HAP-1 (cell line): ENCODE measurements around the gene MCF2L2.

ENCODE experiments used
- DNase-seq, 2 experiments: peaks; one replicate each; pipeline ENCODE4 v3.0.0-alpha.2; 2016 to 2020; ENCODE audit warnings: low spot score in 2 of 2
- H3K27me3 ChIP-seq: fragments of 250-450 bp; sonication (Bioruptor Pico); 2 replicates; pipeline ENCODE4 v1.5.1; 2020; ENCODE audit warnings: low read depth, mild to moderate bottlenecking, moderate library complexity
- H3K36me3 ChIP-seq: fragments of 250-450 bp; sonication (Bioruptor Pico); replicated peaks from 2 replicates; pipeline ENCODE4 v1.5.1; 2020; ENCODE audit warnings: mild to moderate bottlenecking
- H3K4me1 ChIP-seq: fragments of 250-450 bp; sonication (Bioruptor Pico); 2 replicates; pipeline ENCODE4 v1.5.1; 2020; ENCODE audit warnings: mild to moderate bottlenecking
- H3K4me3 ChIP-seq: fragments of 250-450 bp; sonication (Bioruptor Pico); 2 replicates; pipeline ENCODE4 v1.5.1; 2020; ENCODE audit warnings: mild to moderate bottlenecking, moderate library complexity
- H3K9me3 ChIP-seq: fragments of 250-450 bp; sonication (Bioruptor Pico); 2 replicates; pipeline ENCODE4 v1.5.1; 2020; ENCODE audit warnings: mild to moderate bottlenecking, moderate library complexity
- in situ Hi-C: fragments of 300-500 bp; cut with MboI; formaldehyde crosslinking; loops from 3 replicates; pipeline ENCODE4 v1.14.3; 2020; ENCODE audit warnings: low sequenced_read_pairs, inconsistent platforms, mixed read lengths

The MCF2L2 gene

GRCh38 chr3:183149915-183150750 lies 278.3 kb downstream of the MCF2L2 start:
- H3K27me3 ChIP-seq: no peaks in the 10 kb centered on the region
- H3K4me3 ChIP-seq: no peak overlapping the region
- H3K9me3 ChIP-seq: no peaks in the 10 kb centered on the region
- no peak for DNase-seq
- no peaks in the 10 kb centered on the region for H3K36me3 ChIP-seq
- no peaks in the 10 kb centered on the region for H3K4me1 ChIP-seq
- in situ Hi-C loops: no loop called here

- H3K4me3 ChIP-seq: no peak overlapping the region
- no peaks in the 10 kb centered on the region for H3K27me3 ChIP-seq
- H3K9me3 ChIP-seq: no peaks in the 10 kb centered on the region
- in situ Hi-C loops: no loop called here
- H3K4me1 ChIP-seq: no peaks in the 10 kb centered on the region
- DNase-seq: no peak
- H3K36me3 ChIP-seq: no peaks in the 10 kb centered on the region
Measured at GRCh38 chr3:183148056-183148455, 280.4 kb downstream of the MCF2L2 start.

GRCh38 chr3:183144363-183144762 lies 284.1 kb downstream of the MCF2L2 start:
- no peak overlapping the region for H3K4me3 ChIP-seq
- no peak for DNase-seq
- no peaks in the 10 kb centered on the region for H3K27me3 ChIP-seq
- in situ Hi-C loops: no loop called here
- no peaks in the 10 kb centered on the region for H3K36me3 ChIP-seq
- no peaks in the 10 kb centered on the region for H3K9me3 ChIP-seq
- no peaks in the 10 kb centered on the region for H3K4me1 ChIP-seq

- H3K4me1 ChIP-seq: no peaks in the 10 kb centered on the region
- peaks cover 3% of the 10 kb centered on the region; the same call in 1 of the 2 replicates for H3K9me3 ChIP-seq
- H3K36me3 ChIP-seq: no peaks in the 10 kb centered on the region
- DNase-seq: no peak
- H3K4me3 ChIP-seq: no peak overlapping the region
- in situ Hi-C loops: no loop called here
- no peaks in the 10 kb centered on the region for H3K27me3 ChIP-seq
Measured at GRCh38 chr3:183142199-183142598, 286.2 kb downstream of the MCF2L2 start.

- H3K27me3 ChIP-seq: peaks cover 2% of the 10 kb centered on the region; the same call in 1 of the 2 replicates
- in situ Hi-C loops: no loop called here
Measured at GRCh38 chr3:183134844-183135243, 293.6 kb downstream of the MCF2L2 start.

GRCh38 chr3:183132409-183132808 lies 296.0 kb downstream of the MCF2L2 start:
- peaks cover 2% of the 10 kb centered on the region; the same call in 1 of the 2 replicates for H3K27me3 ChIP-seq
- H3K4me1 ChIP-seq: no peaks in the 10 kb centered on the region; the same call in none of the 2 replicates
- DNase-seq: no peak
- no peaks in the 10 kb centered on the region for H3K36me3 ChIP-seq
- in situ Hi-C loops: no loop called here
- no peak overlapping the region for H3K4me3 ChIP-seq
- H3K9me3 ChIP-seq: no peaks in the 10 kb centered on the region; the same call in 1 of the 2 replicates

More at GRCh38 chr3:183134844-183135243, 293.6 kb downstream of the MCF2L2 start:
- Histone ChIP-seq H3K4me3 (no peak overlapping the region), H3K9me3 (peaks cover 3% of the 10 kb centered on the region; the same call in 1 of the 2 replicates), H3K36me3 (no peaks in the 10 kb centered on the region), H3K4me1 (no peaks in the 10 kb centered on the region; the same call in none of the 2 replicates)
- DNase-seq: no peak

- Histone ChIP-seq H3K4me1 (no peaks in the 10 kb centered on the region; the same call in none of the 2 replicates), H3K27me3 (peaks cover 2% of the 10 kb centered on the region; the same call in 1 of the 2 replicates), H3K4me3 (no peak overlapping the region), H3K9me3 (no peaks in the 10 kb centered on the region; the same call in 1 of the 2 replicates), H3K36me3 (no peaks in the 10 kb centered on the region)
- in situ Hi-C loops: no loop called here
- DNase-seq: no peak
Measured at GRCh38 chr3:183131735-183132134, 296.7 kb downstream of the MCF2L2 start.

GRCh38 chr3:183131186-183131725 lies 297.2 kb downstream of the MCF2L2 start:
- DNase-seq: no peak
- in situ Hi-C loops: no loop called here
- Histone ChIP-seq H3K4me1 (no peaks in the 10 kb centered on the region; the same call in none of the 2 replicates), H3K36me3 (no peaks in the 10 kb centered on the region), H3K9me3 (no peaks in the 10 kb centered on the region; the same call in 1 of the 2 replicates), H3K27me3 (peaks cover 2% of the 10 kb centered on the region; the same call in 1 of the 2 replicates), H3K4me3 (no peak overlapping the region)

- H3K4me3 ChIP-seq: no peak overlapping the region
- no peaks in the 10 kb centered on the region; the same call in none of the 2 replicates for H3K4me1 ChIP-seq
- H3K9me3 ChIP-seq: no peaks in the 10 kb centered on the region; the same call in 1 of the 2 replicates
- no peak for DNase-seq
- in situ Hi-C loops: no loop called here
- peaks cover 2% of the 10 kb centered on the region; the same call in 1 of the 2 replicates for H3K27me3 ChIP-seq
- H3K36me3 ChIP-seq: no peaks in the 10 kb centered on the region
Measured at GRCh38 chr3:183129243-183129642, 299.2 kb downstream of the MCF2L2 start.

- Histone ChIP-seq H3K4me3 (no peak overlapping the region), H3K9me3 (no peaks in the 10 kb centered on the region; the same call in 1 of the 2 replicates), H3K4me1 (peaks cover 1% of the 10 kb centered on the region), H3K36me3 (no peaks in the 10 kb centered on the region), H3K27me3 (peaks cover 2% of the 10 kb centered on the region; the same call in 1 of the 2 replicates)
- in situ Hi-C loops: no loop called here
- no peak for DNase-seq
Measured at GRCh38 chr3:183128709-183129108, 299.7 kb downstream of the MCF2L2 start.
